NT2/D1 (cell line): ENCODE measurements around the gene PDE8A.

Experiments used
- DNase-seq: peaks from one replicate; pipeline ENCODE4 v3.0.0-alpha.2; 2011; ENCODE audit warnings: low read depth, low spot score
- H3K27me3 ChIP-seq: 2 replicates; pipeline ENCODE4 v1.6.0; 2011; ENCODE audit warnings: mild to moderate bottlenecking; ENCODE audit not compliant: insufficient read length, insufficient read depth
- H3K36me3 ChIP-seq: 2 replicates; pipeline ENCODE4 v1.6.1; 2011; ENCODE audit warnings: mild to moderate bottlenecking, low read length, mixed read lengths; ENCODE audit not compliant: insufficient read depth, insufficient read length
- H3K4me1 ChIP-seq: 2 replicates; pipeline ENCODE4 v1.5.1; 2011; ENCODE audit not compliant: insufficient read depth, insufficient read length
- H3K4me3 ChIP-seq: 2 replicates; pipeline ENCODE4 v1.5.1; 2011; ENCODE audit warnings: low read depth; ENCODE audit not compliant: insufficient read length
- H3K9ac ChIP-seq: 2 replicates; pipeline ENCODE4 v1.6.0; 2011; ENCODE audit warnings: low read depth; ENCODE audit not compliant: insufficient read length
- H3K9me3 ChIP-seq: 2 replicates; pipeline ENCODE4 v1.5.1; 2011; ENCODE audit warnings: mild to moderate bottlenecking, low read length; ENCODE audit not compliant: insufficient read depth
- SUZ12 ChIP-seq: IDR thresholded peaks from 2 replicates; pipeline ENCODE4 v1.6.1; 2011; ENCODE audit not compliant: insufficient read length, insufficient read depth; ENCODE audit errors: extremely low read depth
- YY1 ChIP-seq: IDR thresholded peaks from 2 replicates; pipeline ENCODE4 v1.6.1; 2011; ENCODE audit not compliant: insufficient read length, insufficient read depth
- ZNF274 ChIP-seq: IDR thresholded peaks from 2 replicates; pipeline ENCODE4 v1.6.1; 2011; ENCODE audit warnings: mild to moderate bottlenecking, low read depth, low read length

The PDE8A gene

GRCh38 chr15:85031086-85031943 is 49.7 kb downstream of the PDE8A start:
- H3K9me3 ChIP-seq = no peaks in the 10 kb centered on the region
- H3K36me3 ChIP-seq = no peaks in the 10 kb centered on the region
- no peaks in the 10 kb centered on the region for H3K27me3 ChIP-seq
- no peak overlapping the region for H3K9ac ChIP-seq
- H3K4me3 ChIP-seq = no peak overlapping the region
- peaks cover 2% of the 10 kb centered on the region for H3K4me1 ChIP-seq
- TF ChIP-seq SUZ12 (no peak), YY1 (no peak), ZNF274 (no peak)
- no peak for DNase-seq

- no peak for DNase-seq
- H3K9me3 ChIP-seq = no peaks in the 10 kb centered on the region
- H3K4me1 ChIP-seq = peaks cover 2% of the 10 kb centered on the region
- H3K27me3 ChIP-seq = no peaks in the 10 kb centered on the region
- H3K36me3 ChIP-seq = no peaks in the 10 kb centered on the region
- TF ChIP-seq YY1 (no peak), SUZ12 (no peak), ZNF274 (no peak)
- H3K4me3 ChIP-seq = no peak overlapping the region
- H3K9ac ChIP-seq = no peak overlapping the region
Measured at GRCh38 chr15:85031944-85032558, 50.4 kb downstream of the PDE8A start.

GRCh38 chr15:85033148-85033547 is 51.5 kb downstream of the PDE8A start:
- TF ChIP-seq ZNF274 (no peak), SUZ12 (no peak)
- H3K4me3 ChIP-seq = no peak overlapping the region
- no peak overlapping the region for H3K9ac ChIP-seq
- no peak for DNase-seq
- peaks cover 2% of the 10 kb centered on the region for H3K4me1 ChIP-seq
- H3K36me3 ChIP-seq = no peaks in the 10 kb centered on the region
- H3K9me3 ChIP-seq = no peaks in the 10 kb centered on the region
- no peaks in the 10 kb centered on the region for H3K27me3 ChIP-seq

DNA sequence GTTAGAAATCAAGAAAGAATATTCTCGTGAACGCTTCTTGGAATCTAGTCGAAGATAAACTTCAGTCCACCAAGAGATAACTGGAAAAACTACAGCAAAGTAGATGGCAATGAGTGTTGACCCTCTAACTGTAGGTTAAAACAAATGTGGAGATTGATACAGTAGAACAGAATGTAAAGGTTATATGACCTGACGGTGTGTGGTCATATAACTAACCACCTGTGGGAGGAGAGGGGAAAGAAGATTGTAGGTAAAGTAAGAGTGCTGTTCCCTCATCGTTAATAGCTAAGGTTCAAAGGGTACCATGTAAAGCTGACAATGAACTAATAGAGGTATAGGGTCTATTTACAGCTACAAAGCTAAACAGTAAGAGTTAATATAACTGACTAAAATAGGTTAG is 52.6 kb downstream of the PDE8A start:
- H3K4me1 ChIP-seq = peaks cover 2% of the 10 kb centered on the region
- H3K27me3 ChIP-seq = no peaks in the 10 kb centered on the region
- no peaks in the 10 kb centered on the region for H3K36me3 ChIP-seq
- no peaks in the 10 kb centered on the region for H3K9me3 ChIP-seq
- H3K9ac ChIP-seq = no peak overlapping the region
- no peak for DNase-seq
- no peak for TF ChIP-seq SUZ12
- TF ChIP-seq YY1 = no peak
- TF ChIP-seq ZNF274 = no peak
- no peak overlapping the region for H3K4me3 ChIP-seq

DNA sequence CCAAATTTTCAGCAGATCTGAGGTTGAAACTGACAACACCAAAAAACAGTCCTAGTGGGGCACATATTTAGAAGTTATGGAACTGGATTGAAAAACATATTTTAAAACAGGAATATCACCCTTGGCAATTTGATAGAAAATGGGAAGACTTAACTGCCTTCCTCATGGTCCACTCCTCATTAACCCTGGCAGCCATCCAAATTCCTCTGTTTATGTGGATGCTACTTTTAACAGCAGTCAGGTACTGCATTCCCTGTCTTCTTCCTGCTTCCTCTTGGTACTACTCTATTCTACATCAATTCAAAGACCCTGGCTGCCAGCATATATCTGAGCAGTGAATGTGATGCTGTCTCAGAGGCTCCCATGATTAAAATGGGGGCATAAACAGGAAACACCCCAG is 54.3 kb downstream of the PDE8A start:
- H3K4me1 ChIP-seq = peaks cover 2% of the 10 kb centered on the region
- no peaks in the 10 kb centered on the region for H3K27me3 ChIP-seq
- no peak overlapping the region for H3K4me3 ChIP-seq
- DNase-seq = no peak
- no peak for TF ChIP-seq ZNF274
- TF ChIP-seq SUZ12 = no peak
- no peak for TF ChIP-seq YY1
- no peak overlapping the region for H3K9ac ChIP-seq
- H3K36me3 ChIP-seq = no peaks in the 10 kb centered on the region
- H3K9me3 ChIP-seq = no peaks in the 10 kb centered on the region

GRCh38 chr15:85036716-85037115 is 55.1 kb downstream of the PDE8A start:
- Histone ChIP-seq H3K27me3 (no peaks in the 10 kb centered on the region), H3K4me3 (no peak overlapping the region), H3K4me1 (peaks cover 2% of the 10 kb centered on the region), H3K9me3 (no peaks in the 10 kb centered on the region), H3K36me3 (no peaks in the 10 kb centered on the region), H3K9ac (no peak overlapping the region)
- TF ChIP-seq SUZ12 (no peak), YY1 (no peak), ZNF274 (no peak)
- no peak for DNase-seq

DNA sequence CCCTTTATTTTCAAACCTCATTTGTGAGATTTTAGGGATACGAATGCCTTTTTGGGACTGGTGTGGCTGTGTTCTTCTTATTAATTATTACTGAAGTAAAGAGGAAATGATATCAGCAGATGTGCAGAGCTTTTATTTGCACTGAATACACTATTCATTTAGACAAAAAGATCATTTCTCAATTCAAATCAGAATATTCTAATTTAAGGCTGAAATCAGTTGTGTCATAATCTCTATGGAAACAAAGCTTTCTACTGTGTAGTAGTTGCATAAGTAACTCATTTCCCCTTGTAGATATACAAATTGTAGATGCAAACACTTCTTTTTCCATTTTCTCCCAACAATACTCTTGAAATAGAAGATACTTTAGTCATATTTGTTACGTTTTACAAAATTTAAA is 56.0 kb downstream of the PDE8A start:
- Histone ChIP-seq H3K9ac (no peak overlapping the region), H3K4me3 (no peak overlapping the region), H3K36me3 (no peaks in the 10 kb centered on the region), H3K9me3 (no peaks in the 10 kb centered on the region), H3K4me1 (peaks cover 2% of the 10 kb centered on the region), H3K27me3 (no peaks in the 10 kb centered on the region)
- TF ChIP-seq YY1 (no peak), ZNF274 (no peak), SUZ12 (no peak)
- no peak for DNase-seq
